MG63 (cell line): ENCODE results near the gene UGGT1. TPM values are rescaled to one million over a fixed set of nuclear protein-coding genes. Genes with fewer than 3 reads are reported as not detected.
A peak's percentile ranks its signal among the peaks of the same experiment; 100 is the strongest.
"Not testable (repeated sequence)": the region's sequence is repeated elsewhere in the genome, so short reads cannot be mapped to it uniquely, and the experiment has no call there.

Source experiments
- DNase-seq: peaks from one replicate; pipeline ENCODE4 v3.0.0-alpha.2; 2020
- H3K27me3 ChIP-seq: fragments of 250-450 bp; sonication (Bioruptor Pico); 2 replicates; pipeline ENCODE4 v1.5.1; 2020; ENCODE audit warnings: mild to moderate bottlenecking, moderate library complexity
- H3K36me3 ChIP-seq: fragments of 250-450 bp; sonication (Bioruptor Pico); 2 replicates; pipeline ENCODE4 v1.5.1; 2020; ENCODE audit warnings: mild to moderate bottlenecking, moderate library complexity
- H3K4me3 ChIP-seq: fragments of 250-450 bp; sonication (Bioruptor Pico); 2 replicates; pipeline ENCODE4 v1.5.1; 2020; ENCODE audit warnings: mild to moderate bottlenecking, moderate library complexity
- H3K9me3 ChIP-seq: fragments of 250-450 bp; sonication (Bioruptor Pico); 2 replicates; pipeline ENCODE4 v1.5.1; 2020; ENCODE audit warnings: mild to moderate bottlenecking, moderate library complexity
- total RNA-seq: library from RNA; depleted of rRNA; stranded (reverse); fragments of >200 nt; shearing (Covaris generic); gene quantifications from 2 replicates; pipeline ENCODE4 v1.2.3, GENCODE V29; 2014; ENCODE audit warnings: low replicate concordance

Gene UGGT1
- total RNA-seq, 1 experiment from 2014 or later, result 22.1 TPM

GRCh38 chr2:128187032-128187654, 96.1 kb downstream of the UGGT1 start:
- no peaks in the 10 kb centered on the region for H3K27me3 ChIP-seq
- no peak overlapping the region for H3K4me3 ChIP-seq
- DNase-seq, result no peak
- no peaks in the 10 kb centered on the region for H3K9me3 ChIP-seq
- H3K36me3 ChIP-seq, result peaks cover 38% of the 10 kb centered on the region

GRCh38 chr2:128195435-128195984, 104.5 kb downstream of the UGGT1 start:
- H3K9me3 ChIP-seq, result no peaks in the 10 kb centered on the region

GRCh38 chr2:128196026-128196425, 105.0 kb downstream of the UGGT1 start:
- Histone ChIP-seq H3K27me3 (no peaks in the 10 kb centered on the region), H3K4me3 (no peak overlapping the region), H3K36me3 (peaks cover 7% of the 10 kb centered on the region), H3K9me3 (no peaks in the 10 kb centered on the region)
- no peak for DNase-seq

More at GRCh38 chr2:128195435-128195984, 104.5 kb downstream of the UGGT1 start:
- no peak for DNase-seq
- Histone ChIP-seq H3K27me3 (no peaks in the 10 kb centered on the region), H3K4me3 (no peak overlapping the region), H3K36me3 (peaks cover 7% of the 10 kb centered on the region)

GRCh38 chr2:128196471-128196931, 105.5 kb downstream of the UGGT1 start:
- no peaks in the 10 kb centered on the region for H3K9me3 ChIP-seq
- no peak overlapping the region for H3K4me3 ChIP-seq
- no peaks in the 10 kb centered on the region for H3K27me3 ChIP-seq
- DNase-seq, result no peak
- peaks cover 7% of the 10 kb centered on the region for H3K36me3 ChIP-seq

- Histone ChIP-seq H3K4me3 (no peak overlapping the region), H3K36me3 (peaks cover 5% of the 10 kb centered on the region), H3K9me3 (no peaks in the 10 kb centered on the region), H3K27me3 (no peaks in the 10 kb centered on the region)
- no peak for DNase-seq
These were observed 106.1 kb downstream of the UGGT1 start for GRCh38 chr2:128197059-128197458.

- Histone ChIP-seq H3K27me3 (no peaks in the 10 kb centered on the region), H3K4me3 (no peak overlapping the region), H3K36me3 (peaks cover 2% of the 10 kb centered on the region; the same call in 1 of the 2 replicates), H3K9me3 (no peaks in the 10 kb centered on the region)
- DNase-seq, result no peak
These were observed 107.7 kb downstream of the UGGT1 start for GRCh38 chr2:128198656-128199055.

GRCh38 chr2:128199141-128199540, 108.1 kb downstream of the UGGT1 start:
- Histone ChIP-seq H3K27me3 (no peaks in the 10 kb centered on the region), H3K4me3 (no peak overlapping the region), H3K9me3 (no peaks in the 10 kb centered on the region), H3K36me3 (peaks cover 2% of the 10 kb centered on the region; the same call in 1 of the 2 replicates)
- no peak for DNase-seq

GRCh38 chr2:128202791-128203190, 111.8 kb downstream of the UGGT1 start:
- DNase-seq, result peak; percentile 42
- Histone ChIP-seq H3K4me3 (no peak overlapping the region), H3K9me3 (peaks cover 8% of the 10 kb centered on the region; the same call in 1 of the 2 replicates), H3K27me3 (no peaks in the 10 kb centered on the region), H3K36me3 (no peaks in the 10 kb centered on the region)

- Histone ChIP-seq H3K27me3 (no peaks in the 10 kb centered on the region), H3K9me3 (peaks cover 8% of the 10 kb centered on the region; the same call in 1 of the 2 replicates)
- no peak for DNase-seq
These were observed 115.2 kb downstream of the UGGT1 start for GRCh38 chr2:128206245-128206644.

GRCh38 chr2:128208023-128208422, 117.0 kb downstream of the UGGT1 start:
- no peaks in the 10 kb centered on the region for H3K27me3 ChIP-seq
- H3K36me3 ChIP-seq, result no peaks in the 10 kb centered on the region
- DNase-seq, result no peak
- peaks cover 8% of the 10 kb centered on the region; the same call in 1 of the 2 replicates for H3K9me3 ChIP-seq
- no peak overlapping the region for H3K4me3 ChIP-seq

More at GRCh38 chr2:128206245-128206644, 115.2 kb downstream of the UGGT1 start:
- Histone ChIP-seq H3K4me3 (no peak overlapping the region), H3K36me3 (no peaks in the 10 kb centered on the region)

GRCh38 chr2:128208631-128209324, 117.8 kb downstream of the UGGT1 start:
- H3K9me3 ChIP-seq, H3K36me3 ChIP-seq, H3K4me3 ChIP-seq, DNase-seq, H3K27me3 ChIP-seq: not testable (repeated sequence)

GRCh38 chr2:128214251-128214650, 123.3 kb downstream of the UGGT1 start:
- 0 out of 2 replicates have a peak, but pooled peaks cover 2% of the 10 kb centered on the region for H3K9me3 ChIP-seq
- H3K4me3 ChIP-seq, result no peak overlapping the region
- H3K27me3 ChIP-seq, result no peaks in the 10 kb centered on the region
- DNase-seq, result no peak
- no peaks in the 10 kb centered on the region for H3K36me3 ChIP-seq

- no peaks in the 10 kb centered on the region for H3K36me3 ChIP-seq
- 0 out of 2 replicates have a peak, but pooled peaks cover 2% of the 10 kb centered on the region for H3K9me3 ChIP-seq
- no peak overlapping the region for H3K4me3 ChIP-seq
- no peak for DNase-seq
- H3K27me3 ChIP-seq, result no peaks in the 10 kb centered on the region
These were observed 124.0 kb downstream of the UGGT1 start for GRCh38 chr2:128214866-128215460.

GRCh38 chr2:128215897-128216642, 125.1 kb downstream of the UGGT1 start:
- no peak overlapping the region for H3K4me3 ChIP-seq
- H3K9me3 ChIP-seq, result 0 out of 2 replicates have a peak, but pooled peaks cover 2% of the 10 kb centered on the region
- no peaks in the 10 kb centered on the region for H3K36me3 ChIP-seq
- no peak for DNase-seq
- H3K27me3 ChIP-seq, result no peaks in the 10 kb centered on the region

GRCh38 chr2:128217671-128218070, 126.7 kb downstream of the UGGT1 start:
- no peaks in the 10 kb centered on the region for H3K36me3 ChIP-seq
- H3K9me3 ChIP-seq, result 0 out of 2 replicates have a peak, but pooled peaks cover 2% of the 10 kb centered on the region
- DNase-seq, result no peak
- no peaks in the 10 kb centered on the region for H3K27me3 ChIP-seq
- H3K4me3 ChIP-seq, result no peak overlapping the region

GRCh38 chr2:128219891-128220290, 128.9 kb downstream of the UGGT1 start:
- Histone ChIP-seq H3K4me3 (no peak overlapping the region), H3K36me3 (no peaks in the 10 kb centered on the region), H3K9me3 (0 out of 2 replicates have a peak, but pooled peaks cover 2% of the 10 kb centered on the region), H3K27me3 (no peaks in the 10 kb centered on the region)
- DNase-seq, result no peak
